ENCODE data around the gene PLK4.
A peak's percentile ranks its signal among the peaks of the same experiment; 100 is the strongest.

Gene PLK4

DNA sequence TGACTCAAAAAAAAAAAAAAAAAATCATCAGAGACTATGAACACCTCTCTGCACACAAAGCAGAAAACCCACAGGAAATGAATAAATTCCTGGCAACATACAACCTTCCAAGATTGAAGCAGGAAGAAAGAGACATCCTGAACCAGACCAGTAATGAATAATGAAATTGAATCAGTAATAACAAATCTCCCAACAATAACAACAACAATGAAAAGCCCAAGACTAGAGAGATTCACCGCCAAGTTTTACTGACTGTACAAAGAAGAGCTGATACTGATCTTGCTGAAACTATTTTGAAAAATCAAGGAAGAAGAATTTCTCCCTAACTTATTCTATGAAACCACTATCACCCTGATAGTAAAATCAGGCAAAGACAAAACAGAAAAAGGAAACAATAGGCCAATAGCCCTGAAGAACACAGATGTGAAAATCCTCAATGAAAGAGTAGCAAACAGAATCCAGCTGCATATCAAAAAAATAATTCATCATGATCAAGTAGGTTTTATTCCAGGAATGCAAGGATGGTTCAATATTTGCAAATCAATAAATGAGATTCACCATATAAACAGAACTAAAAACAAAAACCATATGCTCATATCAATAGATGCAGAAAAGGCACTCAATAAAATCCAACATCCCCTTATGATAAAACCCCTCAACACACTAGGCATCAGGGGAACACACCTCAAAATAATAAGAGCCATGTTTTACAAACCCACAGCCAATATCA, 31.0 kb upstream of the PLK4 start:
- no peak overlapping the region for H3K4me3 ChIP-seq (ENCODE audit: low read depth, low read length)
- TF ChIP-seq CTCF (IDR thresholded peaks at IDR 0.05; ENCODE audit: low read depth, low read length, missing control alignments): no peak
- DNase-seq (ENCODE audit: low read depth): no peak

- no peak for TF ChIP-seq CTCF (IDR thresholded peaks at IDR 0.05; ENCODE audit: low read depth, low read length, missing control alignments)
- H3K4me3 ChIP-seq (ENCODE audit: low read depth, low read length): no peak overlapping the region
- no peak for DNase-seq (ENCODE audit: low read depth)
These were observed 28.0 kb upstream of the PLK4 start for GRCh38 chr4:127852661-127853060.

GRCh38 chr4:127856196-127856812, 24.4 kb upstream of the PLK4 start:
- TF ChIP-seq CTCF (IDR thresholded peaks at IDR 0.05; ENCODE audit: low read depth, low read length, missing control alignments): no peak
- peak overlapping the region; percentile 36; the same call in 1 of the 2 replicates for H3K4me3 ChIP-seq (ENCODE audit: low read depth, low read length)
- DNase-seq (ENCODE audit: low read depth): no peak

DNA sequence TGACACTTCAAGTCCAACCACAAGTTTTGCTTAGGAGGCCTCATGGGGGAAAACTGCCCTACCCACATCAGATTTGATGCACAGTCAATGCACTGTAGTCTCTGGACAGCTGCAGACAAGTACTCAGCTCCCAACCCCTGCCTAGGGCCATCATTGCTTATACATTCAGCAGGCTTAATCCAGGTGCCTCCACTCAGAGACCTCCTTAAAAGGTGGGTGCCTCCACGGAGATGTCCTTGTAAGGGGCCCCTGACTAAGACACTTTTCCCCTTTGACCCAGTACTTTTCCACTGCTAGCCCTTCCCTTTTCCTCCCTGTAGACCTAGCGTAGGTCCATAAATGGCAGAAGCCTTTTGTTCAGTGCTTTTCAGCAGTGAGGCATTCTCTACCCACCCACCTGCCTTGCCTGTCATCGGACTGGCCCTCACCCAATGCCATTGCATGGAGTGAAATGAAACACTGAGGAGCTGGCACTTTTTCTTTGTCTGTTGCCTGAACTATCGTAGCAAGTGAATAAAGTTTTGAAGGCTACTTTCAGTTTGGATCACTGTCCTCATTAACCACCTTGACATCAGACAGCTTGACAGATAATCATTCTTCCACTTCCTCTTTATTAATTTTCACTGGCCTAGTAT, 23.8 kb upstream of the PLK4 start:
- TF ChIP-seq CTCF (IDR thresholded peaks at IDR 0.05; ENCODE audit: low read depth, low read length, missing control alignments): no peak
- peak overlapping the region; percentile 36 for H3K4me3 ChIP-seq (ENCODE audit: low read depth, low read length)
- no peak for DNase-seq (ENCODE audit: low read depth)

DNA sequence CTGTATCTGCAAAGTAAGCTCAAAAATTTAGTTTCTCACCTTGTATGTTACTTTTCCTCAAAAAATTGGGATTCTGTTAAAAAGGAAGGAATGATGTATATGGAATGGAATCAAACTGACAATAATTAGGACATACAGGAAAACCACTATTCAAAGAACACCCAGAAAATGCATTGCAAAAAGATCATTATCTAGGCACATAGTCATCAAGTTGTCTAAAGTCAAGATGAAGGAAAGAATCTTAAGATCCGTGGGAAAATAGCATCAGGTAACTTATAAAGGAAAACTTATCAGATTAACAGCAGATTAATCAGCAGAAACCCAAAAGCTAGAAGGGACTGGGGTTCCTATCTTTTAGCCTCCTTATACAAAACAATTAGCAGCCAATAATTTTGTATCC, 23.1 kb upstream of the PLK4 start:
- no peak for DNase-seq (ENCODE audit: low read depth)
- TF ChIP-seq CTCF (IDR thresholded peaks at IDR 0.05; ENCODE audit: low read depth, low read length, missing control alignments): no peak
- no peak overlapping the region for H3K4me3 ChIP-seq (ENCODE audit: low read depth, low read length)

DNA sequence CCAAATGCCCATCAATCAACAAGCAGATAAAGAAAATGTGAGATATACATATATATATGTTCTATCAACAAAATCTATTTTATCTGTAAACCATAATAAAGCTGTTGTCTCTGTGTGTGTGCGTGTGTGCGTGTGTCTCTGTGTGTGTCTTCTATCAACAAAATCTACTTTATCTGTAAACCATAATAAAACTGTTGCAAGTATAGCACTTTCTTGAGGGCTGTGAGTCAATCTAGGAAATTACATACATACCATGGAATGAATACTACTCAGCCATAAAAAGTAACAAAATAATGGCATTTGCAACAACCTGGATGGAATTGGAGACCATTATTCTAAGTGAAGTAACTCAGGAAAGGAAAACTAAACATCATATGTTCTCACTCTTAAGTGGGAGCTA, 12.5 kb upstream of the PLK4 start:
- H3K4me3 ChIP-seq (ENCODE audit: low read depth, low read length): no peak overlapping the region
- TF ChIP-seq CTCF (IDR thresholded peaks at IDR 0.05; ENCODE audit: low read depth, low read length, missing control alignments): no peak
- DNase-seq (ENCODE audit: low read depth): no peak

All from GM12864 (cell line).